ENCODE results near the gene DPP6. TPM values are rescaled to one million over a fixed set of nuclear protein-coding genes. Genes with fewer than 3 reads are reported as not detected.

Gene DPP6
- total and polyA plus RNA-seq, 2 of the 8 experiments (the other 6 are each of a cell fraction or from before 2014, with no cell fraction given): 4.7 to 6.8 TPM

DNA sequence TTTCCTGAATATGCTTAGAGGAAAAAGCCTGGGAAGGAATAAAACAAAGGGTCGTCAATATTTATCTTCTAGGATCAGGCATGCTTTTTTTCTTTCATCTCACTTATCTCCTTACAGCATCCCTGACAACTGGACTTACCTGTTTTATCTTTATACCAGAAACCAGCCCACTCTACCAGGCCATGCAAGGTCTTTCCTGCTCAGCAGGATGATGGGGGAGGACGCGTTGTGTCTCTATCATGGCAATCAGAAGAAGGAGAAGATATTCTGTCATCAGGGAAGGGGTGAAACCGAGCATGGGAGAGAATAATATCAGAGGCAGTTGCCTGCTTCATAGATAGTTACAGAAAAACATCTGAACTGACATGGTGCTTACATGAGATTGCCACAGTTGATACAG is 445.6 kb downstream of the DPP6 start (continued):
- TF ChIP-seq GABPA (IDR thresholded peaks at IDR 0.05; ENCODE audit: borderline replicate concordance, insufficient read depth, low read length) (no peak), CEBPB (IDR thresholded peaks at IDR 0.05; ENCODE audit: low read depth, low read length) (no peak)
- TF ChIP-seq, protein P1, sequence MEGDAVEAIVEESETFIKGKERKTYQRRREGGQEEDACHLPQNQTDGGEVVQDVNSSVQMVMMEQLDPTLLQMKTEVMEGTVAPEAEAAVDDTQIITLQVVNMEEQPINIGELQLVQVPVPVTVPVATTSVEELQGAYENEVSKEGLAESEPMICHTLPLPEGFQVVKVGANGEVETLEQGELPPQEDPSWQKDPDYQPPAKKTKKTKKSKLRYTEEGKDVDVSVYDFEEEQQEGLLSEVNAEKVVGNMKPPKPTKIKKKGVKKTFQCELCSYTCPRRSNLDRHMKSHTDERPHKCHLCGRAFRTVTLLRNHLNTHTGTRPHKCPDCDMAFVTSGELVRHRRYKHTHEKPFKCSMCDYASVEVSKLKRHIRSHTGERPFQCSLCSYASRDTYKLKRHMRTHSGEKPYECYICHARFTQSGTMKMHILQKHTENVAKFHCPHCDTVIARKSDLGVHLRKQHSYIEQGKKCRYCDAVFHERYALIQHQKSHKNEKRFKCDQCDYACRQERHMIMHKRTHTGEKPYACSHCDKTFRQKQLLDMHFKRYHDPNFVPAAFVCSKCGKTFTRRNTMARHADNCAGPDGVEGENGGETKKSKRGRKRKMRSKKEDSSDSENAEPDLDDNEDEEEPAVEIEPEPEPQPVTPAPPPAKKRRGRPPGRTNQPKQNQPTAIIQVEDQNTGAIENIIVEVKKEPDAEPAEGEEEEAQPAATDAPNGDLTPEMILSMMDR (IDR thresholded peaks at IDR 0.05; ENCODE audit: control extremely low read depth in 1 of 3, insufficient read depth in 1 of 3, low read depth in 1 of 3, low read length in 3 of 3): no peak
